Stimulated activated naive B cell treated with anti-CD40 and anti-IgM and Interleukin-4, amounts not matched to agents 10 μg/mL and 1 μg/mL and 100 μg/mL, for 72 hours (primary cell): Measurements from ENCODE around the gene SFXN2.

Experiments used
- ATAC-seq, 2 donors: fragments of 150-1000 bp; cut with Tn5 transposase; replicated peaks; 2 replicates each; pipeline ENCODE4 v1.10.0; 2021; ENCODE audit warnings: moderate library complexity in 1 of 2
- DNase-seq: peaks from one replicate; pipeline ENCODE4 v3.0.0; 2021
- H3K27ac Mint-ChIP-seq: one replicate; pipeline ENCODE4 v1.8.0; 2022; ENCODE audit warnings: mild to moderate bottlenecking, mixed read lengths
- H3K27me3 Mint-ChIP-seq, 2 donors: one replicate each; pipeline ENCODE4 v1.8.0; 2022; ENCODE audit warnings: mixed read lengths in 2 of 2
- H3K36me3 Mint-ChIP-seq, 2 donors: one replicate each; pipeline ENCODE4 v1.8.0; 2022; ENCODE audit warnings: mixed read lengths in 2 of 2, mild to moderate bottlenecking in 1 of 2
- H3K4me1 Mint-ChIP-seq, 2 donors: one replicate each; pipeline ENCODE4 v1.8.0; 2022; ENCODE audit warnings: mixed read lengths in 2 of 2, mild to moderate bottlenecking in 1 of 2
- H3K4me3 Mint-ChIP-seq, 2 donors: one replicate each; pipeline ENCODE4 v1.8.0; 2022; ENCODE audit warnings: mild to moderate bottlenecking in 2 of 2, mixed read lengths in 2 of 2, moderate library complexity in 1 of 2
- H3K9me3 Mint-ChIP-seq, 2 donors: one replicate each; pipeline ENCODE4 v1.8.0; 2022; ENCODE audit warnings: mixed read lengths in 2 of 2, mild to moderate bottlenecking in 1 of 2

Gene SFXN2

GRCh38 chr10:102761981-102762380 is 47.5 kb downstream of the SFXN2 start:
- Mint-ChIP-seq H3K27me3 (no peaks in the 10 kb centered on the region), H3K27ac (no peak overlapping the region), H3K9me3 (peaks cover 1 to 4% of the 10 kb centered on the region in 2 donors), H3K4me3 (no peak overlapping the region), H3K4me1 (peaks cover 24 to 32% of the 10 kb centered on the region in 2 donors), H3K36me3 (peaks cover 30 to 44% of the 10 kb centered on the region in 2 donors)
- no peak for DNase-seq
- ATAC-seq = no peak

- no peak overlapping the region for H3K4me3 Mint-ChIP-seq
- H3K36me3 Mint-ChIP-seq = peaks cover 29 to 44% of the 10 kb centered on the region in 2 donors
- no peaks in the 10 kb centered on the region for H3K27me3 Mint-ChIP-seq
- peaks cover 1 to 4% of the 10 kb centered on the region in 2 donors for H3K9me3 Mint-ChIP-seq
- ATAC-seq (no peak), DNase-seq (no peak)
- peaks cover 27 to 32% of the 10 kb centered on the region in 2 donors for H3K4me1 Mint-ChIP-seq
- no peak overlapping the region for H3K27ac Mint-ChIP-seq
Measured at GRCh38 chr10:102762401-102763015, 48.1 kb downstream of the SFXN2 start.

GRCh38 chr10:102763037-102763607 is 48.7 kb downstream of the SFXN2 start:
- DNase-seq = no peak

GRCh38 chr10:102764470-102765161 is 50.2 kb downstream of the SFXN2 start:
- H3K4me3 Mint-ChIP-seq = no peak overlapping the region
- ATAC-seq (no peak), DNase-seq (no peak)
- H3K9me3 Mint-ChIP-seq = no peaks in the 10 kb centered on the region
- H3K27ac Mint-ChIP-seq = no peak overlapping the region
- H3K36me3 Mint-ChIP-seq = peaks cover 22 to 37% of the 10 kb centered on the region in 2 donors
- H3K27me3 Mint-ChIP-seq = no peaks in the 10 kb centered on the region
- H3K4me1 Mint-ChIP-seq = peaks cover 26 to 33% of the 10 kb centered on the region in 2 donors

More at GRCh38 chr10:102763037-102763607, 48.7 kb downstream of the SFXN2 start:
- no peaks in the 10 kb centered on the region for H3K27me3 Mint-ChIP-seq
- H3K4me1 Mint-ChIP-seq = peaks cover 31 to 36% of the 10 kb centered on the region in 2 donors
- no peak for ATAC-seq
- H3K36me3 Mint-ChIP-seq = peaks cover 29 to 43% of the 10 kb centered on the region in 2 donors
- H3K9me3 Mint-ChIP-seq = peaks cover 1 to 4% of the 10 kb centered on the region in 2 donors
- H3K4me3 Mint-ChIP-seq = no peak overlapping the region
- no peak overlapping the region for H3K27ac Mint-ChIP-seq

- Mint-ChIP-seq H3K36me3 (peaks cover 18 to 34% of the 10 kb centered on the region in 2 donors), H3K9me3 (no peaks in the 10 kb centered on the region), H3K27ac (peak overlapping the region; percentile 85), H3K4me1 (peaks cover 26 to 40% of the 10 kb centered on the region in 2 donors), H3K27me3 (no peaks in the 10 kb centered on the region), H3K4me3 (no peak overlapping the region)
- ATAC-seq = no peak
- DNase-seq = no peak
Measured at GRCh38 chr10:102765336-102765735, 50.9 kb downstream of the SFXN2 start.

GRCh38 chr10:102767428-102768160 is 53.2 kb downstream of the SFXN2 start:
- no peak overlapping the region for H3K27ac Mint-ChIP-seq
- peak; percentile 48 to 49 for ATAC-seq

GRCh38 chr10:102769375-102770107 is 55.1 kb downstream of the SFXN2 start:
- DNase-seq = no peak
- no peak overlapping the region for H3K4me3 Mint-ChIP-seq
- H3K9me3 Mint-ChIP-seq = no peaks in the 10 kb centered on the region
- H3K4me1 Mint-ChIP-seq = peaks cover 29 to 66% of the 10 kb centered on the region in 2 donors
- H3K27ac Mint-ChIP-seq = peak overlapping the region; percentile 38
- peaks cover 13 to 17% of the 10 kb centered on the region in 2 donors for H3K36me3 Mint-ChIP-seq
- no peak for ATAC-seq
- no peaks in the 10 kb centered on the region for H3K27me3 Mint-ChIP-seq

More at GRCh38 chr10:102767428-102768160, 53.2 kb downstream of the SFXN2 start:
- no peak overlapping the region for H3K4me3 Mint-ChIP-seq
- H3K27me3 Mint-ChIP-seq = no peaks in the 10 kb centered on the region
- DNase-seq = no peak
- H3K36me3 Mint-ChIP-seq = peaks cover 15 to 28% of the 10 kb centered on the region in 2 donors
- peaks cover 23 to 55% of the 10 kb centered on the region in 2 donors for H3K4me1 Mint-ChIP-seq
- no peaks in the 10 kb centered on the region for H3K9me3 Mint-ChIP-seq

GRCh38 chr10:102770108-102770482 is 55.7 kb downstream of the SFXN2 start:
- no peaks in the 10 kb centered on the region for H3K9me3 Mint-ChIP-seq
- H3K4me1 Mint-ChIP-seq = peaks cover 29 to 70% of the 10 kb centered on the region in 2 donors
- no peak overlapping the region for H3K4me3 Mint-ChIP-seq
- H3K36me3 Mint-ChIP-seq = peaks cover 13 to 15% of the 10 kb centered on the region in 2 donors
- no peak for ATAC-seq
- no peak for DNase-seq
- no peak overlapping the region for H3K27ac Mint-ChIP-seq
- no peaks in the 10 kb centered on the region for H3K27me3 Mint-ChIP-seq

GRCh38 chr10:102770792-102771191 is 56.4 kb downstream of the SFXN2 start:
- ATAC-seq = no peak
- H3K4me1 Mint-ChIP-seq = peaks cover 29 to 77% of the 10 kb centered on the region in 2 donors
- H3K27me3 Mint-ChIP-seq = no peaks in the 10 kb centered on the region
- no peak overlapping the region for H3K4me3 Mint-ChIP-seq
- no peak for DNase-seq
- peaks cover 8 to 9% of the 10 kb centered on the region in 2 donors for H3K36me3 Mint-ChIP-seq
- no peaks in the 10 kb centered on the region for H3K9me3 Mint-ChIP-seq
- H3K27ac Mint-ChIP-seq = no peak overlapping the region

GRCh38 chr10:102773320-102773719 is 58.9 kb downstream of the SFXN2 start:
- H3K27me3 Mint-ChIP-seq = no peaks in the 10 kb centered on the region
- H3K4me1 Mint-ChIP-seq = peaks cover 24 to 82% of the 10 kb centered on the region in 2 donors
- H3K4me3 Mint-ChIP-seq = no peak overlapping the region
- H3K36me3 Mint-ChIP-seq = peaks cover 14 to 15% of the 10 kb centered on the region in 2 donors
- H3K9me3 Mint-ChIP-seq = no peaks in the 10 kb centered on the region
- DNase-seq (no peak), ATAC-seq (no peak)
- H3K27ac Mint-ChIP-seq = peak overlapping the region; percentile 63

GRCh38 chr10:102773986-102774385 is 59.5 kb downstream of the SFXN2 start:
- peak; percentile 33 to 46 for ATAC-seq
- Mint-ChIP-seq H3K27me3 (no peaks in the 10 kb centered on the region), H3K4me1 (peaks cover 24 to 83% of the 10 kb centered on the region in 2 donors), H3K36me3 (peaks cover 15% of the 10 kb centered on the region in 2 donors), H3K9me3 (no peaks in the 10 kb centered on the region), H3K4me3 (no peak overlapping the region), H3K27ac (no peak overlapping the region)
- DNase-seq = no peak

GRCh38 chr10:102775201-102775934 is 60.9 kb downstream of the SFXN2 start:
- H3K27ac Mint-ChIP-seq = peak overlapping the region; percentile 25
- DNase-seq (no peak), ATAC-seq (no peak)
- peaks cover 25 to 71% of the 10 kb centered on the region in 2 donors for H3K4me1 Mint-ChIP-seq
- no peak overlapping the region for H3K4me3 Mint-ChIP-seq
- no peaks in the 10 kb centered on the region for H3K9me3 Mint-ChIP-seq
- no peaks in the 10 kb centered on the region for H3K27me3 Mint-ChIP-seq
- peaks cover 14 to 18% of the 10 kb centered on the region in 2 donors for H3K36me3 Mint-ChIP-seq
